M059J (cell line): Measurements from ENCODE around the gene NID1. TPM values are rescaled to one million over a fixed set of nuclear protein-coding genes. Genes with fewer than 3 reads are reported as not detected.
"Not testable (repeated sequence)": the region's sequence is repeated elsewhere in the genome, so short reads cannot be mapped to it uniquely, and the experiment has no call there.

Source experiments
- DNase-seq: peaks from one replicate; pipeline ENCODE4 v3.0.0-alpha.2; 2012; ENCODE audit warnings: low read depth
- total RNA-seq: library from RNA; depleted of rRNA; stranded (reverse); fragments of >200 nt; shearing (Covaris generic); gene quantifications from 2 replicates; pipeline ENCODE4 v1.2.3, GENCODE V29; 2014

Gene NID1
- total RNA-seq, 1 experiment from 2014 or later: 60.4 TPM

GRCh38 chr1:236092899-236093298, 28.0 kb upstream of the NID1 start:
- DNase-seq: no peak

- no peak for DNase-seq
Measured at GRCh38 chr1:236091933-236092318, 27.0 kb upstream of the NID1 start.

- no peak for DNase-seq
Measured at GRCh38 chr1:236090741-236091147, 25.9 kb upstream of the NID1 start.

- DNase-seq: peak; percentile 84
Measured at GRCh38 chr1:236089046-236089773, 24.3 kb upstream of the NID1 start.

GRCh38 chr1:236086537-236086936, 21.6 kb upstream of the NID1 start:
- DNase-seq: no peak

GRCh38 chr1:236085545-236086159, 20.8 kb upstream of the NID1 start:
- no peak for DNase-seq

GRCh38 chr1:236084386-236084730, 19.5 kb upstream of the NID1 start:
- DNase-seq: no peak

- DNase-seq: peak; percentile 41
Measured at GRCh38 chr1:236083650-236084385, 18.9 kb upstream of the NID1 start.

- no peak for DNase-seq
Measured at GRCh38 chr1:236082526-236082925, 17.6 kb upstream of the NID1 start.

- DNase-seq: peak; percentile 64
Measured at GRCh38 chr1:236081546-236082227, 16.8 kb upstream of the NID1 start.

- no peak for DNase-seq
Measured at GRCh38 chr1:236079703-236080102, 14.8 kb upstream of the NID1 start.

- DNase-seq: no peak
Measured at GRCh38 chr1:236078993-236079392, 14.1 kb upstream of the NID1 start.

- DNase-seq: not testable (repeated sequence)
Measured at GRCh38 chr1:236078077-236078476, 13.2 kb upstream of the NID1 start.

GRCh38 chr1:236075848-236076247, 11.0 kb upstream of the NID1 start:
- no peak for DNase-seq

GRCh38 chr1:236073307-236073897, 8.5 kb upstream of the NID1 start:
- no peak for DNase-seq

- no peak for DNase-seq
Measured at GRCh38 chr1:236072001-236072400, 7.1 kb upstream of the NID1 start.

GRCh38 chr1:236070753-236071152, 5.9 kb upstream of the NID1 start:
- DNase-seq: no peak

- DNase-seq: no peak
Measured at GRCh38 chr1:236069796-236070195, 4.9 kb upstream of the NID1 start.

- DNase-seq: no peak
Measured at GRCh38 chr1:236067854-236068454, 3.1 kb upstream of the NID1 start.

GRCh38 chr1:236066828-236067386, 2.0 kb upstream of the NID1 start:
- DNase-seq: no peak

GRCh38 chr1:236066054-236066453, 1.2 kb upstream of the NID1 start:
- no peak for DNase-seq
